K562 (cell line): Measurements from ENCODE around the gene FAM110D. TPM values are rescaled to one million over a fixed set of nuclear protein-coding genes. Genes with fewer than 3 reads are reported as not detected.

Experiments used
- BRCA1 ChIP-seq, 2 experiments: fragments of 450-650 bp in 1 of 2; sonication (generic) in 1 of 2; formaldehyde crosslinking in 1 of 2; IDR thresholded peaks; 2 replicates each; pipeline versions ENCODE4 v1.5.0 to v1.6.1; 2017 to 2020; ENCODE audit warnings: mild to moderate bottlenecking in 1 of 2, missing genetic modification reagents in 1 of 2
- GABPB1 ChIP-seq: sonication (generic); formaldehyde crosslinking; IDR thresholded peaks from 2 replicates; pipeline ENCODE4 v1.8.0; 2022; ENCODE audit warnings: mild to moderate bottlenecking, missing genetic modification reagents
- IRF1 ChIP-seq: sonication (generic); formaldehyde crosslinking; IDR thresholded peaks from 2 replicates; pipeline ENCODE4 v1.8.0; 2022; ENCODE audit warnings: missing genetic modification reagents, mild to moderate bottlenecking, borderline replicate concordance
- KDM5B ChIP-seq: fragments of 200-600 bp; sonication (generic); IDR thresholded peaks from 2 replicates; pipeline ENCODE4 v1.6.1; 2012; ENCODE audit warnings: low read depth, mild to moderate bottlenecking, moderate library complexity, low read length, control low read depth, inconsistent platforms; ENCODE audit not compliant: insufficient replicate concordance
- MIER1 ChIP-seq: fragments of 450-650 bp; IDR thresholded peaks from 2 replicates; pipeline ENCODE4 v1.6.1; 2016; ENCODE audit warnings: antibody characterized with exemption, mild to moderate bottlenecking, low read depth
- NCOA4 ChIP-seq: fragments of 450-650 bp; IDR thresholded peaks from 2 replicates; pipeline ENCODE4 v1.6.1; 2018; ENCODE audit warnings: mild to moderate bottlenecking; ENCODE audit not compliant: partially characterized antibody
- NR3C1 ChIP-seq: sonication (generic); formaldehyde crosslinking; IDR thresholded peaks from 2 replicates; pipeline ENCODE4 v1.8.1; 2022; ENCODE audit warnings: missing genetic modification reagents
- PKNOX1 ChIP-seq: fragments of 450-650 bp; IDR thresholded peaks from 2 replicates; pipeline ENCODE4 v1.6.1; 2016
- RBM22 ChIP-seq: fragments of 200-400 bp; formaldehyde crosslinking; IDR thresholded peaks from 2 replicates; pipeline ENCODE4 v1.6.1; 2018; ENCODE audit warnings: low read length, low read depth; ENCODE audit not compliant: poor library complexity, severe bottlenecking
- TCF3 ChIP-seq: sonication (generic); formaldehyde crosslinking; IDR thresholded peaks from 2 replicates; pipeline ENCODE4 v1.4.0; 2020; ENCODE audit warnings: mild to moderate bottlenecking, missing genetic modification reagents
- USF1 ChIP-seq: sonication (generic); formaldehyde crosslinking; IDR thresholded peaks from 2 replicates; pipeline ENCODE4 v1.9.0; 2022; ENCODE audit warnings: mild to moderate bottlenecking, missing genetic modification reagents
- ZBTB40 ChIP-seq, 2 experiments: fragments of 450-650 bp in 1 of 2; sonication (generic) in 1 of 2; formaldehyde crosslinking in 1 of 2; IDR thresholded peaks; 2 replicates each; pipeline versions ENCODE4 v1.7.1 to v1.9.0; 2016 to 2022; ENCODE audit warnings: inconsistent platforms in 1 of 2, mild to moderate bottlenecking in 1 of 2, missing genetic modification reagents in 1 of 2
- ZBTB7A ChIP-seq: IDR thresholded peaks from 2 replicates; pipeline ENCODE4 v1.6.1; 2011; ENCODE audit warnings: low read depth, mild to moderate bottlenecking, low read length, moderate library complexity, borderline replicate concordance; ENCODE audit not compliant: control insufficient read depth
- ZNF583 ChIP-seq: fragments of 250-450 bp; sonication (Bioruptor Pico); IDR thresholded peaks from 2 replicates; pipeline ENCODE4 v1.4.0; 2020
- ZNF695 ChIP-seq: fragments of 450-650 bp; formaldehyde crosslinking; IDR thresholded peaks from 2 replicates; pipeline ENCODE4 v1.4.0; 2020; ENCODE audit warnings: mild to moderate bottlenecking, moderate library complexity
- ZNF778 ChIP-seq: fragments of 450-650 bp; formaldehyde crosslinking; IDR thresholded peaks from 2 replicates; pipeline ENCODE4 v1.4.0; 2020; ENCODE audit warnings: mild to moderate bottlenecking, moderate library complexity
- polyA plus RNA-seq, 8 experiments: library from polyadenylated mRNA; depleted of rRNA in 4 of 8; stranded (reverse) in 5 of 8; unstranded in 3 of 8; fragments of >200 nt; fragmentation: Nextera tagmentation in 2 of 8; fragmentation: Illumina TruSeq in 1 of 8; extraction: Ambion mirVana in 2 of 8; extraction: Trizol in 1 of 8; gene quantifications; 2 replicates each; pipeline versions ENCODE4 v1.2.1 to v1.2.3, GENCODE V29; 2011 to 2014; ENCODE audit warnings: inconsistent platforms in 1 of 8, missing spikeins in 1 of 8
- total RNA-seq, 7 experiments: library from RNA; depleted of rRNA in 6 of 7; stranded (reverse); fragments of >200 nt in 6 of 7; fragmentation: Illumina TruSeq in 2 of 7; extraction: Trizol in 2 of 7; gene quantifications; 2 replicates each; pipeline versions ENCODE4 v1.2.1 to v1.2.3, GENCODE V29; 2011 to 2021; ENCODE audit warnings: low replicate concordance in 1 of 7

Gene FAM110D
- total and polyA plus RNA-seq, 9 of the 15 experiments (the other 6 are each of a cell fraction or from before 2014, with no cell fraction given): 0.04 to 1.1 (median 0.33) TPM

DNA sequence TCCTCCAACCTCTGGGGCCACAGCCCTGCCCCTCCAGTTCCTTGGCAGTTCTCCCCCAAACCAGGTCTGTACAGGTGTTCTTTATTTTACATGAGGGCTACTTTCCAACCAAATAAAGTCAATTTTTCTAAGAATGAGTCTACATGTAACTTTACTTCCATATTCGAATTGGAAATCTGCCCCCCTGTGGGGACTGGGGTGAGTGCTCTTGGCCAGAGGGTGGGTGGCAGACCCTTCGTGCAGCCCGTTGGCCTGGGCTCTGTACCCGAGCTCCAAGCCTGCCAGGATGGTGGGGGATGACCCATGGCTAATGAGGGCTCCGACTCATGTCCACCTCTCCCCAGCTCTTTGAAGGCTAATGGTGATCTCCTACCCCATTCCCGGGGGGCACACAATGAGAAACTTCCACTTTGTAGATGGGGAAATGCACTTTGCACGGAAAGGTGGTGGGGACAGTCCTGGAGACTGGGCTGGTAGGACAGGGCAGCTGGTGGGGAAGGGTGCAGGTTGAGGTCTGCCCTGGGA is 30.9 kb downstream of the FAM110D start (continued):
- TF ChIP-seq KDM5B (no peak), ZNF778 (no peak), ZNF583 (CRISPR knock-in tag) (no peak), ZBTB7A (peak; percentile 58), MIER1 (no peak), NCOA4 (no peak), USF1 (CRISPR knock-in tag) (no peak), NR3C1 (CRISPR knock-in tag) (no peak), ZBTB40 (IDR thresholded peaks at IDR 0.05) (no peak), ZBTB40 (CRISPR knock-in tag; IDR thresholded peaks at IDR 0.05) (0 out of 2 replicates have a peak, but pooled peaks have one; percentile 5), GABPB1 (0 out of 2 replicates have a peak, but pooled peaks have one; percentile 30), IRF1 (CRISPR knock-in tag) (no peak), BRCA1 (IDR thresholded peaks at IDR 0.05) (no peak), BRCA1 (CRISPR knock-in tag; IDR thresholded peaks at IDR 0.05) (no peak), RBM22 (no peak), PKNOX1 (no peak), ZNF695 (CRISPR knock-in tag) (no peak), TCF3 (no peak)
